GM13977 (cell line): Measurements from ENCODE around the gene DUS2.

Source experiments
- DNase-seq: peaks from one replicate; pipeline ENCODE4 v3.0.0; 2012; ENCODE audit warnings: low spot score
- CTCF ChIP-seq: IDR thresholded peaks from 2 replicates; pipeline ENCODE4 v1.5.1; 2012; ENCODE audit warnings: mild to moderate bottlenecking, control low read depth; ENCODE audit not compliant: insufficient read depth; ENCODE audit errors: extremely low read depth, missing control alignments
- in situ Hi-C: fragments of 300-500 bp; cut with MboI; formaldehyde crosslinking; loops from one replicate; pipeline ENCODE4 v1.12.0; 2022; ENCODE audit warnings: low sequenced_read_pairs, low pct_unique_long_range_greater_than_20kb, mixed read lengths, inconsistent platforms; ENCODE audit not compliant: unreplicated experiment

Gene DUS2

GRCh38 chr16:68084504-68085258 lies 61.6 kb downstream of the DUS2 start:
- in situ Hi-C loops, result no loop called here
- DNase-seq, result peak; percentile 87
- peak; percentile 29 for TF ChIP-seq CTCF

- peak; percentile 97 for DNase-seq
- in situ Hi-C loops, result no loop called here
- no peak for TF ChIP-seq CTCF
Measured at GRCh38 chr16:68085259-68086071, 62.4 kb downstream of the DUS2 start, which contains the start of gene NFATC3. TSS of gene NFATC3 (plus strand) at chr16:68085370. CDS start at chr16:68085682, 312 bp downstream.

- no peak for DNase-seq
- no peak for TF ChIP-seq CTCF
- in situ Hi-C loops, result no loop called here
Measured at GRCh38 chr16:68086336-68086841, 63.3 kb downstream of the DUS2 start.

GRCh38 chr16:68086860-68087268 lies 63.8 kb downstream of the DUS2 start:
- no peak for DNase-seq
- in situ Hi-C loops, result no loop called here
- no peak for TF ChIP-seq CTCF

- no peak for DNase-seq
- in situ Hi-C loops, result no loop called here
- TF ChIP-seq CTCF, result no peak
Measured at GRCh38 chr16:68087688-68088087, 64.6 kb downstream of the DUS2 start.

- DNase-seq, result no peak
- no peak for TF ChIP-seq CTCF
- in situ Hi-C loops, result no loop called here
Measured at GRCh38 chr16:68088130-68088972, 65.3 kb downstream of the DUS2 start.
